GM12801 (cell line): ENCODE measurements around the gene TNRC6B.

ENCODE experiments used
- CTCF ChIP-seq: IDR thresholded peaks from one replicate; pipeline ENCODE4 v1.5.1; 2011; ENCODE audit warnings: control low read depth; ENCODE audit not compliant: insufficient read length; ENCODE audit errors: extremely low read depth

Gene TNRC6B

GRCh38 chr22:40328546-40329456 is 151.1 kb downstream of the TNRC6B start:
- TF ChIP-seq CTCF: no peak

- TF ChIP-seq CTCF: no peak
These were observed 151.7 kb downstream of the TNRC6B start for GRCh38 chr22:40329466-40329865.

- TF ChIP-seq CTCF: no peak
These were observed 152.4 kb downstream of the TNRC6B start for GRCh38 chr22:40330086-40330485.

GRCh38 chr22:40330615-40331014 is 152.9 kb downstream of the TNRC6B start:
- TF ChIP-seq CTCF: no peak

GRCh38 chr22:40331706-40332105 is 154.0 kb downstream of the TNRC6B start:
- TF ChIP-seq CTCF: no peak

GRCh38 chr22:40332319-40332781 is 154.6 kb downstream of the TNRC6B start:
- no peak for TF ChIP-seq CTCF

GRCh38 chr22:40334060-40334459 is 156.3 kb downstream of the TNRC6B start:
- TF ChIP-seq CTCF: no peak
